NT2/D1 (cell line): ENCODE data around the gene ENO4.

Experiments used
- SUZ12 ChIP-seq: IDR thresholded peaks from 2 replicates; pipeline ENCODE4 v1.6.1; 2011; ENCODE audit not compliant: insufficient read length, insufficient read depth; ENCODE audit errors: extremely low read depth
- YY1 ChIP-seq: IDR thresholded peaks from 2 replicates; pipeline ENCODE4 v1.6.1; 2011; ENCODE audit not compliant: insufficient read length, insufficient read depth
- ZNF274 ChIP-seq: IDR thresholded peaks from 2 replicates; pipeline ENCODE4 v1.6.1; 2011; ENCODE audit warnings: mild to moderate bottlenecking, low read depth, low read length

- TF ChIP-seq ZNF274 (no peak), YY1 (no peak), SUZ12 (no peak)
These were observed 19.6 kb upstream of the ENO4 start for GRCh38 chr10:116829711-116830110.
